Inferior parietal cortex (tissue), 1 donor: ENCODE measurements around the gene PCDHGA1.

Source experiments
- DNase-seq: peaks from one replicate; pipeline ENCODE4 v3.0.0-alpha.2; 2016; ENCODE audit errors: extremely low spot score

PCDHGA1 gene

GRCh38 chr5:141439411-141440141 is 109.3 kb downstream of the PCDHGA1 start:
- DNase-seq: no peak

- no peak for DNase-seq
Observed at GRCh38 chr5:141440341-141440740, 110.0 kb downstream of the PCDHGA1 start.

- DNase-seq: no peak
Observed at GRCh38 chr5:141441571-141442170, 111.4 kb downstream of the PCDHGA1 start.

GRCh38 chr5:141465351-141465750 is 135.0 kb downstream of the PCDHGA1 start:
- no peak for DNase-seq

- DNase-seq: peak; percentile 81
Observed at GRCh38 chr5:141475625-141476131, 145.4 kb downstream of the PCDHGA1 start, which contains the start of gene PCDHGC3. PCDHGC3 (plus strand) TSS chr5:141475966; CDS start chr5:141476117, 151 bp downstream.

- DNase-seq: no peak
Observed at GRCh38 chr5:141476132-141476911, 146.0 kb downstream of the PCDHGA1 start.

- DNase-seq: no peak
Observed at GRCh38 chr5:141477044-141477575, 146.8 kb downstream of the PCDHGA1 start.

GRCh38 chr5:141477815-141478214 is 147.5 kb downstream of the PCDHGA1 start:
- DNase-seq: no peak

- no peak for DNase-seq
Observed at GRCh38 chr5:141478321-141478945, 148.1 kb downstream of the PCDHGA1 start.

GRCh38 chr5:141479776-141480175 is 149.5 kb downstream of the PCDHGA1 start:
- DNase-seq: no peak

- DNase-seq: no peak
Observed at GRCh38 chr5:141483902-141484301, 153.6 kb downstream of the PCDHGA1 start.

GRCh38 chr5:141484310-141484640 is 154.0 kb downstream of the PCDHGA1 start:
- DNase-seq: no peak

- no peak for DNase-seq
Observed at GRCh38 chr5:141484641-141485311, 154.5 kb downstream of the PCDHGA1 start, which contains the start of gene PCDHGC4. PCDHGC4 (plus strand) TSS chr5:141485030; CDS start chr5:141485174, 144 bp downstream.

GRCh38 chr5:141485321-141486055 is 155.2 kb downstream of the PCDHGA1 start:
- no peak for DNase-seq

- DNase-seq: no peak
Observed at GRCh38 chr5:141486091-141486490, 155.8 kb downstream of the PCDHGA1 start.

GRCh38 chr5:141487131-141487530 is 156.8 kb downstream of the PCDHGA1 start:
- no peak for DNase-seq

- peak; percentile 65 for DNase-seq
Observed at GRCh38 chr5:141488591-141489561, 158.6 kb downstream of the PCDHGA1 start, which contains the start of gene PCDHGC5. PCDHGC5 (plus strand) TSS chr5:141489081; CDS start chr5:141489241, 160 bp downstream.

GRCh38 chr5:141489841-141490240 is 159.5 kb downstream of the PCDHGA1 start:
- DNase-seq: no peak

- DNase-seq: no peak
Observed at GRCh38 chr5:141490271-141490670, 160.0 kb downstream of the PCDHGA1 start.
